NCI-H526 (cell line): ENCODE measurements around the gene BLVRB.
A peak's percentile ranks its signal among the peaks of the same experiment; 100 is the strongest.

Experiments
- DNase-seq, 2 experiments: peaks; one replicate each; lab custom pipeline; 2025; lab: John Stamatoyannopoulos, UW

The BLVRB gene

DNA sequence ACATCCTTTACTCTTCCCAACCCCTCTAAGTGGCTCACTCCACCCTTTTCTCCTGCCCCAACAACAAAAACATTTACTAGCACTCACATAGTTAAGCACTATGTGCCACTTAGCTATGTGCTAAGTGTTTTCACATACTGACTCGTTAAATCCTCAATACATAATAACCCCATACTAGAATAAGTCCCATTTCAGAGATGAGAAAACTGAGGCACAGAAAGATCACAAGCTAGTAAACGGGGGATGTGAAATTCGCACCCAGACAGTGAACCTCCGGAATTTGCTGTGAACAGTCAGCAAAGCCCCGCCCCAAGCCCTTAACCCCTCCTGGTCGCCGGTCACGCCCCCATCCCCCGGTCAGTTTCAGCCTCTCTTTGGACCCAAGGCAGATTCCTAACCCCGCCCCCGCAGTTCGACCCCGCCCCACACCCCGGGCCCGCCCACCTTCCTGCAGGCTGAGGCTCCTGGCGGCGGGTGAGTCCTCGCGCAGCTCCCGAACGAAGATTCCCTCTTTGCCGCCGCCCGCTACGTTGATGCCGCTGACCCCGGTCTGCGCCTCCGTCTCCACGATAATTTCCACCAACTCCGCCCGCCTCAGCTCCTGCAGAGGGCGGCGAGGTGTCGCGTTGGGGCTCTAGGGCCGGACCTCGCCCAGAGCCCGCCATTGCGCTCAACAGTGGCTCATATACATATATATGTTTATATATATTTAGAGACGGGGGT, 62.1 kb downstream of the BLVRB start:
- peak; percentile 64 to 93 for DNase-seq

DNA sequence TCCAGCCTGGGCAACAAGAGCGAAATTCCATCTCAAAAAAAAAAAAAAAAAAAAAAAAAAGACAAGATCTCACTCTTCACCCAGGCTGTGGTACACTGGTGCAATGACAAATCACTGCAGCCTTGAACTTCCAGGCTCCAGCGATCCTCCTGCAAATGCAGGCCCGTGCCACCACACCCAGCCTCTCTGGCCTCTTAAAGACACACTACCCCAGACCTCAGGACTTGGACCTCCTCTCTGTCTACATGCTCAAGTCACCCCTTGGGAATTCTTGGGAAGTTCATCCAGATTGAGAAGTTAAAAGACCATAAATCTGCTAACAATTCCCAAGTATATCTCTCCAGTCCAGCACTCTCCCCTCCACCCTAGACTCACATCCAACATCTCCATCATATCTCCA, 65.0 kb downstream of the BLVRB start:
- DNase-seq, result no peak

DNA sequence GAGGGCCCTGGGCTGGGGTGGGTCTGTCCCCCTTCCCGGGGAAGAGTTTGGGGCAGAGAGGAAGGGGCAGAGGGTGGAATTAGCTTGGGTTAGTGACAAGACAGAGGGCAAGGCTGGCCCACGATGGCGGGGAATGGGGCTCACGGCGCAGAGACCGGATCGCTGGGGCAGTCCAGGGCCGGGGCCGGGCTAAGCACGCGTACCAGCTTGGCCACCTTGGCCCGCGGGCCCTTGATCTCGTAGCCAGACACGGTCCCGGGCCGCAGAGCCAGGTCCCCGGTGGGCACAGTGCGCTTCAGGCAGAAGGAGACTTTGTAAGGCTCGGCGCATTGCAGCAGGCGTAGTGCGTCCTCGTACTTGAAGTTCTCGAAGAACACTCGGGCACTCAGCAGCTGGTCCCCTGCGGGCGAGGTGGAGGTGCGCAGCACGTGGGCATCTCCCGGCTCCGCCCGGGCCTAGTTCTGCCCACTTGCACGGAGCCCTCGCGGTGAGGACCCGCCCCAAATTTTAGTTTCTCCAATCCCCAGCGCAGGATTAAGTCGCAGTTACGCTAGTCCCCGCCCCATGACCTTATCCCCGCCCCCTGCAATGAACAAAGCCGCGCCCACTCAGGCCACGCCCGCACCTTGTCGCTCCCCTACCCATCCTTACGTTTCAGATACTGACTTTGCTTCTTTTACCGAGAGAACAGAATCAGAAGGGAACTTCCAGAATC, 67.0 kb downstream of the BLVRB start:
- peak; percentile 44 to 88 for DNase-seq
